K562 (cell line): ENCODE data around the gene BOLA3. TPM values are rescaled to one million over a fixed set of nuclear protein-coding genes. Genes with fewer than 3 reads are reported as not detected.

Experiments
- ATF7 ChIP-seq: fragments of 450-650 bp; IDR thresholded peaks from 2 replicates; pipeline ENCODE4 v1.7.1; 2014; ENCODE audit warnings: mild to moderate bottlenecking, moderate library complexity
- FOXJ2 ChIP-seq: fragments of 200-800 bp; sonication (Bioruptor generic); IDR thresholded peaks from 2 replicates; pipeline ENCODE4 v1.6.1; 2016; ENCODE audit warnings: missing genetic modification characterization, missing compliant biosample characterization
- JUN ChIP-seq, 2 experiments: sonication (generic) in 1 of 2; formaldehyde crosslinking in 1 of 2; IDR thresholded peaks; 2 replicates each; pipeline versions ENCODE4 v1.6.1 to v1.8.0; 2012 to 2022; ENCODE audit warnings: borderline replicate concordance in 2 of 2, mild to moderate bottlenecking in 2 of 2, improper control_type of control experiment in 1 of 2, low read depth in 1 of 2, low read length in 1 of 2, missing genetic modification reagents in 1 of 2
- MEF2D ChIP-seq: conservative IDR thresholded peaks from 2 replicates; pipeline ENCODE4 v1.6.1; 2016; ENCODE audit warnings: low read depth, missing genetic modification characterization, missing compliant biosample characterization
- NR3C1 ChIP-seq: sonication (generic); formaldehyde crosslinking; IDR thresholded peaks from 2 replicates; pipeline ENCODE4 v1.8.1; 2022; ENCODE audit warnings: missing genetic modification reagents
- RUNX1 ChIP-seq: sonication (generic); IDR thresholded peaks from 2 replicates; pipeline ENCODE4 v1.6.1; 2016; ENCODE audit warnings: antibody characterized with exemption, low read depth
- SETDB1 ChIP-seq: IDR thresholded peaks from one replicate; pipeline ENCODE4 v1.6.1; 2012; ENCODE audit warnings: low read length, control low read depth, inconsistent platforms
- TEAD2 ChIP-seq: fragments of 450-650 bp; IDR thresholded peaks from 2 replicates; pipeline ENCODE4 v1.6.1; 2016; ENCODE audit warnings: missing genetic modification characterization, control low read depth, missing compliant biosample characterization
- TOE1 ChIP-seq, 2 experiments: fragments of 450-650 bp in 1 of 2; sonication (generic) in 1 of 2; formaldehyde crosslinking in 1 of 2; IDR thresholded peaks; 2 replicates each; pipeline versions ENCODE4 v1.7.1 to v1.8.0; 2016 to 2022; ENCODE audit warnings: borderline replicate concordance in 2 of 2, mild to moderate bottlenecking in 2 of 2, antibody characterized with exemption in 1 of 2, inconsistent platforms in 1 of 2, low read depth in 1 of 2, missing genetic modification reagents in 1 of 2, moderate library complexity in 1 of 2
- YY1 ChIP-seq, 3 experiments: IDR thresholded peaks; 2 replicates each; pipeline ENCODE4 v1.6.1; 2011; ENCODE audit warnings: low read length in 2 of 3, mild to moderate bottlenecking in 2 of 3, moderate library complexity in 2 of 3, borderline replicate concordance in 1 of 3, control low read depth in 1 of 3, low read depth in 1 of 3; ENCODE audit not compliant: insufficient read depth in 3 of 3, insufficient replicate concordance in 2 of 3, control insufficient read depth in 1 of 3, insufficient read length in 1 of 3; ENCODE audit errors: extremely low read depth in 1 of 3
- ZBTB17 ChIP-seq: fragments of 450-650 bp; formaldehyde crosslinking; IDR thresholded peaks from 2 replicates; pipeline ENCODE4 v1.4.0; 2020; ENCODE audit warnings: mild to moderate bottlenecking
- ZNF431 ChIP-seq: sonication (generic); formaldehyde crosslinking; IDR thresholded peaks from 2 replicates; pipeline ENCODE4 v1.8.0; 2022; ENCODE audit warnings: mild to moderate bottlenecking, missing genetic modification reagents
- ZNF75A ChIP-seq: fragments of 450-650 bp; formaldehyde crosslinking; IDR thresholded peaks from 2 replicates; pipeline ENCODE4 v1.4.0; 2020; ENCODE audit warnings: mild to moderate bottlenecking
- polyA plus RNA-seq, 8 experiments: library from polyadenylated mRNA; depleted of rRNA in 4 of 8; stranded (reverse) in 5 of 8; unstranded in 3 of 8; fragments of >200 nt; fragmentation: Nextera tagmentation in 2 of 8; fragmentation: Illumina TruSeq in 1 of 8; extraction: Ambion mirVana in 2 of 8; extraction: Trizol in 1 of 8; gene quantifications; 2 replicates each; pipeline versions ENCODE4 v1.2.1 to v1.2.3, GENCODE V29; 2011 to 2014; ENCODE audit warnings: inconsistent platforms in 1 of 8, missing spikeins in 1 of 8
- total RNA-seq, 7 experiments: library from RNA; depleted of rRNA in 6 of 7; stranded (reverse); fragments of >200 nt in 6 of 7; fragmentation: Illumina TruSeq in 2 of 7; extraction: Trizol in 2 of 7; gene quantifications; 2 replicates each; pipeline versions ENCODE4 v1.2.1 to v1.2.3, GENCODE V29; 2011 to 2021; ENCODE audit warnings: low replicate concordance in 1 of 7
- TF ChIP-seq, protein P1 (sequence below): sonication (generic); formaldehyde crosslinking; IDR thresholded peaks from 2 replicates; pipeline ENCODE4 v1.8.1; 2023; ENCODE audit warnings: mild to moderate bottlenecking, missing genetic modification reagents, moderate library complexity
- TF ChIP-seq, protein P2 (sequence below): sonication (generic); formaldehyde crosslinking; IDR thresholded peaks from 2 replicates; pipeline ENCODE4 v1.8.0; 2022; ENCODE audit warnings: mild to moderate bottlenecking, low read depth, missing genetic modification reagents
- TF ChIP-seq, protein P3 (sequence below): IDR thresholded peaks from 2 replicates; pipeline ENCODE4 v1.6.1; 2012; ENCODE audit warnings: low read depth, low read length, improper control_type of control experiment, borderline replicate concordance
- TF ChIP-seq, protein P4 (sequence below): fragments of 450-650 bp; conservative IDR thresholded peaks from 2 replicates; pipeline ENCODE4 v1.6.1; 2016; ENCODE audit warnings: missing genetic modification characterization, low read depth, mild to moderate bottlenecking, control low read depth, missing compliant biosample characterization
- TF ChIP-seq, protein P5 (sequence below): sonication (generic); formaldehyde crosslinking; IDR thresholded peaks from 2 replicates; pipeline ENCODE4 v1.8.0; 2022; ENCODE audit warnings: mild to moderate bottlenecking, missing genetic modification reagents

BOLA3 gene
- total and polyA plus RNA-seq, 9 of the 15 experiments (the other 6 are each of a cell fraction or from before 2014, with no cell fraction given) = 149 to 619 (median 255) TPM

DNA sequence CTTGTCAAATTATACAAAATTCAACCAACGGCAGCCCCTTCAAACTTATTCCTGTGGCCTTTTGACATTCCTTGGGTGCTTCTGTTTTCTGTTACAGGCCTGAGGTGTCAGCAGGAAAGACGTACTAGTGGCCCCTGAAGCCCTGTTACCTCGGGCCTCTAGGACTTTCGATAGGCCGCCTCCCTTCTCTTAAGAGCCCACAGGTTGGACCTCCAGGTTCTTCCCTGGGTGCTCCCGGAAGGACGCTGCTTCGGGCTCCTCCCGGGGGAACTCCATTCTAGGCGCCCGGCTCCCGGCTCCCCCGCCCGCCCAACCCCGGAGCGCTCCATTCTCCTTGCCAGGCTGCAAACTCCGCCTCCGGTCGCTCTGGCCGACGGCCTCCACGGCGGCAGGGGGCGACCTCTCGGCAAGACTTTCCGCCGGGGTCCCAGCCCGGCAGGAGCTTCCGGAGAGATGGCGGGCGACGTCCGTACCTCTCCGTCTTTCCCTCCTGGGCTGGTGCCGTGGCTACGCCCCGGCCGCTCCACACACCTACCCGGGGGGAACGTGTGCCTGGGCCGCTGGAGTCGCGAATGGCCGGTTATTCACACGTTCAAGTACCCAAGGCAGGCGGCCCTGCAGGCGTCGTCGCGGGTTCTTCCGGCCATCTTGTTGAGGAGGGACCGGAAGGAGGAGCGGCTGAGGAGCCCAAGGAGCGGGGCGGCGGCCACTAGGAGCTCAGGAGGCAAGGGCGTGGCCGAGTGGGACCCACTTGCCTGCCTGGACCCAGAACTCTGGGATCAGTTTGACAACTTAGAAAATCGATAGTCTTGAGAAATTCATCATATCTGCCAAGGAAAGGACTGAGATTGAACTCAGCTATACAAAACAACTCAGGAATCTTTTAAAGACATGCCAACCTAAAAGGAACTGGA lies 27.5 kb downstream of the BOLA3 start (continued):
- TF ChIP-seq, protein P1, sequence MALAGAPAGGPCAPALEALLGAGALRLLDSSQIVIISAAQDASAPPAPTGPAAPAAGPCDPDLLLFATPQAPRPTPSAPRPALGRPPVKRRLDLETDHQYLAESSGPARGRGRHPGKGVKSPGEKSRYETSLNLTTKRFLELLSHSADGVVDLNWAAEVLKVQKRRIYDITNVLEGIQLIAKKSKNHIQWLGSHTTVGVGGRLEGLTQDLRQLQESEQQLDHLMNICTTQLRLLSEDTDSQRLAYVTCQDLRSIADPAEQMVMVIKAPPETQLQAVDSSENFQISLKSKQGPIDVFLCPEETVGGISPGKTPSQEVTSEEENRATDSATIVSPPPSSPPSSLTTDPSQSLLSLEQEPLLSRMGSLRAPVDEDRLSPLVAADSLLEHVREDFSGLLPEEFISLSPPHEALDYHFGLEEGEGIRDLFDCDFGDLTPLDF (CRISPR knock-in tag) = peak; percentile 83
- TF ChIP-seq ZBTB17 (CRISPR knock-in tag) = peak; percentile 87
- TF ChIP-seq FOXJ2 = no peak
- TF ChIP-seq, protein P2, sequence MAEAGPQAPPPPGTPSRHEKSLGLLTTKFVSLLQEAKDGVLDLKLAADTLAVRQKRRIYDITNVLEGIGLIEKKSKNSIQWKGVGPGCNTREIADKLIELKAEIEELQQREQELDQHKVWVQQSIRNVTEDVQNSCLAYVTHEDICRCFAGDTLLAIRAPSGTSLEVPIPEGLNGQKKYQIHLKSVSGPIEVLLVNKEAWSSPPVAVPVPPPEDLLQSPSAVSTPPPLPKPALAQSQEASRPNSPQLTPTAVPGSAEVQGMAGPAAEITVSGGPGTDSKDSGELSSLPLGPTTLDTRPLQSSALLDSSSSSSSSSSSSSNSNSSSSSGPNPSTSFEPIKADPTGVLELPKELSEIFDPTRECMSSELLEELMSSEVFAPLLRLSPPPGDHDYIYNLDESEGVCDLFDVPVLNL (CRISPR knock-in tag) = no peak
- no peak for TF ChIP-seq NR3C1 (CRISPR knock-in tag)
- TF ChIP-seq ZNF431 (CRISPR knock-in tag) = no peak
- no peak for TF ChIP-seq RUNX1
- TF ChIP-seq, protein P3, sequence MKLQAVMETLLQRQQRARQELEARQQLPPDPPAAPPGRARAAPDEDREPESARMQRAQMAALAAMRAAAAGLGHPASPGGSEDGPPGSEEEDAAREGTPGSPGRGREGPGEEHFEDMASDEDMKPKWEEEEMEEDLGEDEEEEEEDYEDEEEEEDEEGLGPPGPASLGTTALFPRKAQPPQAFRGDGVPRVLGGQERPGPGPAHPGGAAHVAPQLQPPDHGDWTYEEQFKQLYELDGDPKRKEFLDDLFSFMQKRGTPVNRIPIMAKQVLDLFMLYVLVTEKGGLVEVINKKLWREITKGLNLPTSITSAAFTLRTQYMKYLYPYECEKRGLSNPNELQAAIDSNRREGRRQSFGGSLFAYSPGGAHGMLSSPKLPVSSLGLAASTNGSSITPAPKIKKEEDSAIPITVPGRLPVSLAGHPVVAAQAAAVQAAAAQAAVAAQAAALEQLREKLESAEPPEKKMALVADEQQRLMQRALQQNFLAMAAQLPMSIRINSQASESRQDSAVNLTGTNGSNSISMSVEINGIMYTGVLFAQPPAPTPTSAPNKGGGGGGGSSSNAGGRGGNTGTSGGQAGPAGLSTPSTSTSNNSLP = no peak
- TF ChIP-seq TEAD2 (tag) = no peak
- no peak for TF ChIP-seq JUN (IDR thresholded peaks at IDR 0.05; ENCODE audit: borderline replicate concordance, low read depth, low read length)
- no peak for TF ChIP-seq JUN (CRISPR knock-in tag; IDR thresholded peaks at IDR 0.05; ENCODE audit: borderline replicate concordance)
- peak; percentile 82 for TF ChIP-seq ATF7
- TF ChIP-seq, protein P4, sequence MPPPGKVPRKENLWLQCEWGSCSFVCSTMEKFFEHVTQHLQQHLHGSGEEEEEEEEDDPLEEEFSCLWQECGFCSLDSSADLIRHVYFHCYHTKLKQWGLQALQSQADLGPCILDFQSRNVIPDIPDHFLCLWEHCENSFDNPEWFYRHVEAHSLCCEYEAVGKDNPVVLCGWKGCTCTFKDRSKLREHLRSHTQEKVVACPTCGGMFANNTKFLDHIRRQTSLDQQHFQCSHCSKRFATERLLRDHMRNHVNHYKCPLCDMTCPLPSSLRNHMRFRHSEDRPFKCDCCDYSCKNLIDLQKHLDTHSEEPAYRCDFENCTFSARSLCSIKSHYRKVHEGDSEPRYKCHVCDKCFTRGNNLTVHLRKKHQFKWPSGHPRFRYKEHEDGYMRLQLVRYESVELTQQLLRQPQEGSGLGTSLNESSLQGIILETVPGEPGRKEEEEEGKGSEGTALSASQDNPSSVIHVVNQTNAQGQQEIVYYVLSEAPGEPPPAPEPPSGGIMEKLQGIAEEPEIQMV (tag) = no peak
- peak; percentile 78 for TF ChIP-seq TOE1 (IDR thresholded peaks at IDR 0.05; ENCODE audit: borderline replicate concordance)
- no peak for TF ChIP-seq TOE1 (CRISPR knock-in tag; IDR thresholded peaks at IDR 0.05; ENCODE audit: borderline replicate concordance, low read depth)
- TF ChIP-seq MEF2D (tag) = 0 out of 2 replicates have a peak, but pooled peaks have one; percentile 52
- 0 out of 2 replicates have a peak, but pooled peaks have one; percentile 57 for TF ChIP-seq ZNF75A (CRISPR knock-in tag)
- TF ChIP-seq, protein P5, sequence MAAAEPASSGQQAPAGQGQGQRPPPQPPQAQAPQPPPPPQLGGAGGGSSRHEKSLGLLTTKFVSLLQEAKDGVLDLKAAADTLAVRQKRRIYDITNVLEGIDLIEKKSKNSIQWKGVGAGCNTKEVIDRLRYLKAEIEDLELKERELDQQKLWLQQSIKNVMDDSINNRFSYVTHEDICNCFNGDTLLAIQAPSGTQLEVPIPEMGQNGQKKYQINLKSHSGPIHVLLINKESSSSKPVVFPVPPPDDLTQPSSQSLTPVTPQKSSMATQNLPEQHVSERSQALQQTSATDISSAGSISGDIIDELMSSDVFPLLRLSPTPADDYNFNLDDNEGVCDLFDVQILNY = no peak
- TF ChIP-seq SETDB1 = no peak
- peak; percentile 82 to 94 (median 90) for TF ChIP-seq YY1 (IDR thresholded peaks at IDR 0.05; ENCODE audit: borderline replicate concordance in 1 of 3, control insufficient read depth in 1 of 3, extremely low read depth in 1 of 3, insufficient read depth in 3 of 3, insufficient read length in 1 of 3, insufficient replicate concordance in 2 of 3, low read depth in 1 of 3, low read length in 2 of 3)
